Natural killer cell treated with Interleukin-12 subunit alpha and Interleukin-12 subunit beta and Interleukin-15 and Interleukin-18, amount 100 ng/mL, for 72 hours (primary cell): Measurements from ENCODE around the gene MTARC2. TPM values are rescaled to one million over a fixed set of nuclear protein-coding genes. Genes with fewer than 3 reads are reported as not detected.

Experiments used
- ATAC-seq, 2 donors: fragments of 150-1000 bp; cut with Tn5 transposase in 1 of 2; sonication (Bioruptor Pico), chemical (Tn5 transposase) in 1 of 2; 2 replicates each; pipeline ENCODE4 v1.10.0; 2021
- DNase-seq: peaks from one replicate; pipeline ENCODE4 v3.0.0; 2022; ENCODE audit warnings: low spot score
- H3K27ac Mint-ChIP-seq, 2 donors: 1 replicate in 1 of 2; 2 replicates in 1 of 2; pipeline ENCODE4 v1.8.0; 2022; ENCODE audit warnings: mixed read lengths in 2 of 2, mild to moderate bottlenecking in 1 of 2, moderate library complexity in 1 of 2
- H3K27me3 Mint-ChIP-seq, 2 donors: 1 replicate in 1 of 2; 2 replicates in 1 of 2; pipeline ENCODE4 v1.8.0; 2022; ENCODE audit warnings: mixed read lengths in 2 of 2
- H3K36me3 Mint-ChIP-seq: one replicate; pipeline ENCODE4 v1.8.0; 2022; ENCODE audit warnings: mixed read lengths
- H3K4me1 Mint-ChIP-seq, 2 donors: 1 replicate in 1 of 2; 2 replicates in 1 of 2; pipeline ENCODE4 v1.8.0; 2022; ENCODE audit warnings: low read depth in 2 of 2, mixed read lengths in 2 of 2, mild to moderate bottlenecking in 1 of 2
- H3K4me3 Mint-ChIP-seq: one replicate; pipeline ENCODE4 v1.8.0; 2022; ENCODE audit warnings: mixed read lengths
- H3K9me3 Mint-ChIP-seq: 2 replicates; pipeline ENCODE4 v1.8.0; 2022; ENCODE audit warnings: mixed read lengths
- total RNA-seq, 2 donors: library from RNA; stranded (reverse); gene quantifications; one replicate each; pipeline ENCODE4 v1.2.3, GENCODE V29; 2022

The MTARC2 gene
- total RNA-seq, 2 donors from 2014 or later, result not detected

DNA sequence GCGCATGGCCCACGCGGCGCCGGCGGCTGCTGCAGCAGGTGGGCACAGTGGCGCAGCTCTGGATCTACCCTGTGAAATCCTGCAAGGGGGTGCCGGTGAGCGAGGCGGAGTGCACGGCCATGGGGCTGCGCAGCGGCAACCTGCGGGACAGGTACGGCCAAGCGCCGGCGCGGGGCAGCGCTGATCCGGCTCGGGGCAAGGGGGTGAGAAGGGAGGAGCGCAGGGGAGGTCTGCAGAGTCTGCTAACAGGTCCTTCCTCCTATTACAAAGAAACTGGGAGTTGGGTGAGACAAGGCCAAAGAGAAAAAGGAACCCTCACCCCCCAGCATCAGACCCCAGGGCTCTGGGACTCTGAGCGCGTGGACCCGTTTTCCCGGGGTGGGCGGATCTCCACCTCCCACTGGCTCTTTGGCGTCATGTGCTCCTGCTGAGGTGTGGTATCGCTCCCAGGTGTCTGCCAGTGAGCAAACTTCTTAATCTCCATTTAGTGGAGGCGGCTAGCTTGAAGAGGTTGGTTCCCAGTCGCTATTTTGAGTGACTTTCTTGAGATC is 39.0 kb downstream of the MTARC2 start:
- Mint-ChIP-seq H3K9me3 (no peaks in the 10 kb centered on the region), H3K4me1 (no peaks in the 10 kb centered on the region), H3K36me3 (no peaks in the 10 kb centered on the region), H3K4me3 (no peak overlapping the region), H3K27ac (no peak overlapping the region), H3K27me3 (peaks cover 26 to 30% of the 10 kb centered on the region in 2 donors)
- DNase-seq, result no peak
- peak; percentile 37 to 42 for ATAC-seq

- Mint-ChIP-seq H3K27me3 (peaks cover 25 to 30% of the 10 kb centered on the region in 2 donors), H3K9me3 (no peaks in the 10 kb centered on the region), H3K4me1 (no peaks in the 10 kb centered on the region), H3K4me3 (no peak overlapping the region), H3K27ac (no peak overlapping the region), H3K36me3 (no peaks in the 10 kb centered on the region)
- DNase-seq, result no peak
- ATAC-seq, result no peak
Observed at GRCh38 chr1:220788900-220789299, 40.8 kb downstream of the MTARC2 start.

GRCh38 chr1:220789532-220790147 is 41.5 kb downstream of the MTARC2 start:
- no peaks in the 10 kb centered on the region for H3K9me3 Mint-ChIP-seq
- H3K36me3 Mint-ChIP-seq, result no peaks in the 10 kb centered on the region
- DNase-seq (no peak), ATAC-seq (no peak)
- no peak overlapping the region for H3K27ac Mint-ChIP-seq
- no peaks in the 10 kb centered on the region for H3K4me1 Mint-ChIP-seq
- no peak overlapping the region for H3K4me3 Mint-ChIP-seq
- H3K27me3 Mint-ChIP-seq, result peaks cover 21 to 23% of the 10 kb centered on the region in 2 donors

- ATAC-seq, result no peak
- DNase-seq, result no peak
- Mint-ChIP-seq H3K4me3 (no peak overlapping the region), H3K36me3 (no peaks in the 10 kb centered on the region), H3K27ac (no peak overlapping the region), H3K4me1 (no peaks in the 10 kb centered on the region), H3K9me3 (no peaks in the 10 kb centered on the region), H3K27me3 (peaks cover 7 to 8% of the 10 kb centered on the region in 2 donors)
Observed at GRCh38 chr1:220791285-220791684, 43.2 kb downstream of the MTARC2 start.

DNA sequence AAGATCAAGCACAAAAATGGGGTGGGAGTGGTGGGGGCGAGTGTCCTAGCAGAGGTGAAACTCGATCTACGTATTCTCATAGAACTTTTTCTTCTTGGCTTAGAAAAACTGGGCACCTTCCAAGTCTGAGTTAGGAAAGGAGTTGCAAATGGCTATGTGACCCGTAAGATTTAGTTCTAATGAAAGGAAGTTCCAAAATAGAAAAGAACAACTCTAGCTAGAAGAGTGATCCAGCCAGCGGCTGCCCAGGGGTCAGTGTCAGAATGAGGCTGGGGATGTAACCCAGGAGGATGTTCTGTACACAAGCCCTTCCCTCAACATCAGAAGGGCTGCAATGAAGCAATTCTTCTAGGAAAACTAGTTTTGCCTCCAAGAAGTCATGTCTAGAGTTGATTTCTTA is 43.8 kb downstream of the MTARC2 start:
- Mint-ChIP-seq H3K4me1 (no peaks in the 10 kb centered on the region), H3K9me3 (no peaks in the 10 kb centered on the region), H3K4me3 (no peak overlapping the region), H3K27ac (no peak overlapping the region), H3K36me3 (no peaks in the 10 kb centered on the region), H3K27me3 (peaks cover 7 to 8% of the 10 kb centered on the region in 2 donors)
- DNase-seq, result no peak
- no peak for ATAC-seq

- H3K36me3 Mint-ChIP-seq, result no peaks in the 10 kb centered on the region
Observed at GRCh38 chr1:220796530-220796929, 48.4 kb downstream of the MTARC2 start.

DNA sequence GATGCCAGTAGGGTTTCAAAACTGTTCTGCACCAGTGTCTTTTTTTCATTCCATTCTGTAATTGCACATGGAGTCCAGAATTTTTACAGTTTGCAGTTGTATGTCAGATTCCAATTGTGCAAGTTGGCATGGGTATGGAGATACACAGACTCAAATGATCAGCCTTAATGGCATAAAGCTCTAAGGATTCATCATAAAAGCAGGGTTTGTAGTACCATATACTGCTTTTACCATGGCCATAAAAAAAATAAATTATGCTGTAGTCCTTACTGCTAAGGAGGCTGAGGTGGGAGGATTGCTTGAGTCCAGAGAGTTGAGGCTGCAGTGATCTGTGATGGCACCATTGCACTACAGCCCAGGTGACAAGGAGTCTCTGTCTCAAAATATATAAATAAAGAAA is 48.9 kb downstream of the MTARC2 start:
- no peak overlapping the region for H3K4me3 Mint-ChIP-seq
- DNase-seq (no peak), ATAC-seq (no peak)
- H3K36me3 Mint-ChIP-seq, result no peaks in the 10 kb centered on the region
- H3K27me3 Mint-ChIP-seq, result peaks cover 0 to 2% of the 10 kb centered on the region in 2 donors
- H3K4me1 Mint-ChIP-seq, result no peaks in the 10 kb centered on the region
- no peak overlapping the region for H3K27ac Mint-ChIP-seq
- H3K9me3 Mint-ChIP-seq, result no peaks in the 10 kb centered on the region

More at GRCh38 chr1:220796530-220796929, 48.4 kb downstream of the MTARC2 start:
- Mint-ChIP-seq H3K27ac (no peak overlapping the region), H3K4me3 (no peak overlapping the region), H3K9me3 (no peaks in the 10 kb centered on the region), H3K27me3 (peaks cover 5 to 7% of the 10 kb centered on the region in 2 donors), H3K4me1 (no peaks in the 10 kb centered on the region)
- DNase-seq (no peak), ATAC-seq (no peak)

- Mint-ChIP-seq H3K36me3 (no peaks in the 10 kb centered on the region), H3K4me1 (no peaks in the 10 kb centered on the region)
- DNase-seq, result no peak
Observed at GRCh38 chr1:220797553-220797952, 49.4 kb downstream of the MTARC2 start.

GRCh38 chr1:220798338-220798737 is 50.2 kb downstream of the MTARC2 start:
- no peak overlapping the region for H3K4me3 Mint-ChIP-seq
- no peak overlapping the region for H3K27ac Mint-ChIP-seq
- no peaks in the 10 kb centered on the region for H3K36me3 Mint-ChIP-seq
- no peaks in the 10 kb centered on the region for H3K4me1 Mint-ChIP-seq
- DNase-seq (no peak), ATAC-seq (no peak)
- no peaks in the 10 kb centered on the region for H3K9me3 Mint-ChIP-seq
- peaks cover 0 to 7% of the 10 kb centered on the region in 2 donors for H3K27me3 Mint-ChIP-seq

More at GRCh38 chr1:220797553-220797952, 49.4 kb downstream of the MTARC2 start:
- Mint-ChIP-seq H3K4me3 (no peak overlapping the region), H3K9me3 (no peaks in the 10 kb centered on the region), H3K27ac (no peak overlapping the region), H3K27me3 (peaks cover 0 to 2% of the 10 kb centered on the region in 2 donors)
- no peak for ATAC-seq

DNA sequence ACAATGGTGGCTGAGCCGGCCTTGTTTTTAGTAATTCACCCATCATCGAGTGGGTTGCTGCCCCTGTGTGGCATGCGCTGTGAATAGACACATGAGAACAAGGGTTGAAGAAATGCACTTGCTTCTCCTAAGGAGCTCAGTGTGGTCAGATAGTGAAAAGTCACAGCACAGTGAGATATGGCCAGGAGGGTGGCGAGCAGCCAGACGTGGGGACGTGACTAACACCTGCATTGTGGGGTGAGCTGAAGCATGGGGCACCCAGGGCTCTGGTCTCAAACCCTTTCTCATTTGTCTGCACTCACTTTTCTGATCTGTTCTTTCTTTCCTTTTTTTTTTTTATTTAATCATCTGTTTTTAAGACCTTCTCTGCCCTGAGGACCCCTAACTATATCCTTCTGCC is 52.1 kb downstream of the MTARC2 start:
- Mint-ChIP-seq H3K27ac (no peak overlapping the region), H3K4me3 (no peak overlapping the region), H3K4me1 (no peaks in the 10 kb centered on the region), H3K9me3 (no peaks in the 10 kb centered on the region), H3K27me3 (peaks cover 8 to 9% of the 10 kb centered on the region in 2 donors), H3K36me3 (no peaks in the 10 kb centered on the region)
- no peak for ATAC-seq
- no peak for DNase-seq

- DNase-seq (no peak), ATAC-seq (no peak)
- Mint-ChIP-seq H3K4me3 (no peak overlapping the region), H3K4me1 (no peaks in the 10 kb centered on the region), H3K9me3 (no peaks in the 10 kb centered on the region), H3K27me3 (peaks cover 8 to 9% of the 10 kb centered on the region in 2 donors), H3K27ac (no peak overlapping the region), H3K36me3 (no peaks in the 10 kb centered on the region)
Observed at GRCh38 chr1:220803401-220804201, 55.5 kb downstream of the MTARC2 start.

GRCh38 chr1:220804202-220804586 is 56.1 kb downstream of the MTARC2 start:
- H3K27ac Mint-ChIP-seq, result no peak overlapping the region

DNA sequence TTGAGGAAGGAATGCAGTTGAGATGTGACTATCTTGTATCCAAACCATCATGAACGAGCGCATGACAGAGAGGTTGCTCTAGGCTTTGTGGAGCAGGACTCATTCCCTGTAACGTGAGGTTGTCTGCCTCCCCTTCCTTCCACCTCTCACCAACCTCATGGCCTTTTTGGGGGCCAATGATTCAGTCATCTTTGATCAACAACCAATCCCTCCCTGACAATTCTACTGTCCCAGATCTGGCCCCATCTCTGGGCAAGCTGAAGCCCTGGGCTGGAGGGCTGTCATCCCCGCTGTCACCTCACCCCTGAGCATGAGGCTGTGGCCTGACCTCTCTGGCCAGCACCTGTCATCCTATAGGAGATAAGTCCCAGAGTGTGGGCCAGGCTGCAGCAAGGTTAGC is 58.3 kb downstream of the MTARC2 start:
- Mint-ChIP-seq H3K27me3 (peaks cover 8 to 9% of the 10 kb centered on the region in 2 donors), H3K9me3 (no peaks in the 10 kb centered on the region), H3K4me1 (peaks cover 4% of the 10 kb centered on the region in 2 donors), H3K36me3 (no peaks in the 10 kb centered on the region), H3K27ac (no peak overlapping the region), H3K4me3 (no peak overlapping the region)
- no peak for ATAC-seq
- DNase-seq, result no peak

More at GRCh38 chr1:220804202-220804586, 56.1 kb downstream of the MTARC2 start:
- Mint-ChIP-seq H3K4me3 (no peak overlapping the region), H3K36me3 (no peaks in the 10 kb centered on the region), H3K4me1 (no peaks in the 10 kb centered on the region), H3K9me3 (no peaks in the 10 kb centered on the region), H3K27me3 (peaks cover 8 to 9% of the 10 kb centered on the region in 2 donors)
- DNase-seq (no peak), ATAC-seq (no peak)

- no peak overlapping the region for H3K4me3 Mint-ChIP-seq
- H3K4me1 Mint-ChIP-seq, result peaks cover 4 to 7% of the 10 kb centered on the region in 2 donors
- no peaks in the 10 kb centered on the region for H3K9me3 Mint-ChIP-seq
- H3K36me3 Mint-ChIP-seq, result no peaks in the 10 kb centered on the region
- H3K27me3 Mint-ChIP-seq, result peaks cover 16 to 19% of the 10 kb centered on the region in 2 donors
- ATAC-seq, result no peak
- no peak for DNase-seq
- no peak overlapping the region for H3K27ac Mint-ChIP-seq
Observed at GRCh38 chr1:220807726-220808125, 59.6 kb downstream of the MTARC2 start.
